Epidermal melanocyte (primary cell): Measurements from ENCODE around the gene SLMAP.

Experiments used
- DNase-seq: peaks from one replicate; pipeline ENCODE4 v3.0.0; 2011; ENCODE audit warnings: low spot score; ENCODE audit not compliant: insufficient read length

SLMAP gene

DNA sequence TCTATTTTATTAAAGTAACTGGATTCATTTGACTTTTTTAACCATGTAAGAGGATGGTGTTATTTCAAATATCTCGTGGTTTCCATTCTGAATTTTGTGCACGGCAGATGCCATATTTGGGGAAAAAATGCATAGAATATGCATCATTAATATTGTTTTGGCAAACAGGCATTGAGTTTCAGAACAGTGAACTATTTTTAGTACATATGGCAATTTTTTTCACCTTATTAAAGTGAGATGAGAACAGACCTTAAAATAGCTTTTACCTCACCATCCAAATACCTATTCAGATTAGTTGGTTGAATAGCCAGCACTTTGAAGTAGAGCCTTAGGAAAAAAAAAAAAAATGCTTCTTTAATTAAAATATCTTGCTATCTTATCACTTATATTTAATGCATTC, 134.8 kb downstream of the SLMAP start:
- DNase-seq = no peak

GRCh38 chr3:57892423-57892822, 136.3 kb downstream of the SLMAP start:
- DNase-seq = no peak

DNA sequence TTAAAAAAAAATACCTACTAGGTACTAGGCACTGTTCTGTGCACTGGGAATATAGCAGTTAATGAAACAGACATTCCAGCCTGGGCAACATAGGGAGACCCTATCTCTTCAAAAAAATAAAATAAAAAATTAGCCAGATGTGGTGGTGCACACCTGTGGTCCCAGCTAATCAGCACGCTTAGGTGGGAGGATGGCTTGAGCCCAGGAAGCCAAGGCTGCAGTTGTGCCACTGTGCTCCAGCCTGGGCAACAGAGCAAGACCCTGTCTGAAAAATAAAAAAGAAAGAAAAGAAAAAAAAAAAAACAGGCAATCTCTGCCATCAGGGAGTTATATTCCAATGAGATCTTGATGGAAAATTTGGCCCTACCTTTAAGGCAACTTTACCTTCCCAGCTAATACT, 137.0 kb downstream of the SLMAP start:
- DNase-seq = no peak

- no peak for DNase-seq
Observed at GRCh38 chr3:57893668-57894067, 137.6 kb downstream of the SLMAP start.

GRCh38 chr3:57896031-57896430, 139.9 kb downstream of the SLMAP start:
- no peak for DNase-seq

- DNase-seq = no peak
Observed at GRCh38 chr3:57896691-57897090, 140.6 kb downstream of the SLMAP start.

DNA sequence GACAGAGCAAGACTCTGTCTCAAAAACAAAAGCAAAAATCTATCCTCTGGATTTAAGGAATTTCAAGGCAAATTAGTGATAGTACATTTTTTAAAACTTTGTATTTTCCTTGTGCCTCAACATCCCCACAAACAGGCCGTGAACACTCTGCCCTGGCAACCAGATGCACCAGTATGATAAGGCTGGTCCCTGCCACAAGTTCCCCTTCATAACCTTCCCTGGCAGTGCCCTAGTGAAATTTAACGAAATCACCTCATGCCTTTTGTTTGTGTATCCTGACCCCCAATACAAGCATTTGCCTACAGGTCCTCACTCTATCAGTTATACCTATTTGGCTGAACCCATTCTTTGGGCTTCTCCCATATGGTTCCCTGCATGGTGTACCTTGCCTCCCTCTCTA, 144.7 kb downstream of the SLMAP start:
- no peak for DNase-seq

DNA sequence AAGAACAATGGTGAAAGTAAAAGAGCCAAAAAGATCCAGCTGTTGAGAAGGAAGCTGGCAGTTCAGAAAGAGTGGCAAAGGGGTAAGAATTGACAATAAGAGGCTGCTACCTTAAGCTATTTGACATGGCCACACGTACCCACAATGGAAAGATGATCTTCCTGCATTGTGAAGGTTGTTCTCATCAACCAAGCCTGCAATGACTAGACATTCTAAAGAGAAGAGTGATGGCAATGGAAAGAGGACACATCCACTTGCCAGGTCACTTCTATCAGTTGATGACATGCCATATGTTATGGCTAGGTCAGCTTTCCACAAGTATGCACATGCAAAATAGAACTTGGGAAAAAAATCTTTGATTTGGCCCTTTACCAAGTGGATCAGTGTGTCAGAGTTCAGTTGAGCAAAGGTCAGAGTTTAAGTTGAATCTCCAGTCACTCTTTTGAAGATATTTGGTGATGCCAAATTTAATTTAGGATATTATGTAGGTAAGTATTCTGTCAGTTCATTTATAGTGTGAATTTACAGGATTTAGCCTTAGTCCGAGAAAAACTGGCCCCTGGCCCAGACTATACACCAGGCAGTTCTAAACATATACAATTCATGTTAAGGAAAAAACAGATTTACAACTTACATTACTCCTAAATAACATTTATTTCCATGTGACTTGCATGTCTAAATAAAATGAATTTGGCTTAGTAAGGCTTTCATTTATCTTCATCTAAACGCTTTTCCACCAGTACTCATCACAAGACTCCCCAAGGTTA, 147.2 kb downstream of the SLMAP start:
- no peak for DNase-seq

GRCh38 chr3:57910990-57911389, 154.9 kb downstream of the SLMAP start:
- no peak for DNase-seq

GRCh38 chr3:57911593-57911992, 155.5 kb downstream of the SLMAP start:
- DNase-seq = no peak

GRCh38 chr3:57917601-57918000, 161.5 kb downstream of the SLMAP start:
- no peak for DNase-seq

DNA sequence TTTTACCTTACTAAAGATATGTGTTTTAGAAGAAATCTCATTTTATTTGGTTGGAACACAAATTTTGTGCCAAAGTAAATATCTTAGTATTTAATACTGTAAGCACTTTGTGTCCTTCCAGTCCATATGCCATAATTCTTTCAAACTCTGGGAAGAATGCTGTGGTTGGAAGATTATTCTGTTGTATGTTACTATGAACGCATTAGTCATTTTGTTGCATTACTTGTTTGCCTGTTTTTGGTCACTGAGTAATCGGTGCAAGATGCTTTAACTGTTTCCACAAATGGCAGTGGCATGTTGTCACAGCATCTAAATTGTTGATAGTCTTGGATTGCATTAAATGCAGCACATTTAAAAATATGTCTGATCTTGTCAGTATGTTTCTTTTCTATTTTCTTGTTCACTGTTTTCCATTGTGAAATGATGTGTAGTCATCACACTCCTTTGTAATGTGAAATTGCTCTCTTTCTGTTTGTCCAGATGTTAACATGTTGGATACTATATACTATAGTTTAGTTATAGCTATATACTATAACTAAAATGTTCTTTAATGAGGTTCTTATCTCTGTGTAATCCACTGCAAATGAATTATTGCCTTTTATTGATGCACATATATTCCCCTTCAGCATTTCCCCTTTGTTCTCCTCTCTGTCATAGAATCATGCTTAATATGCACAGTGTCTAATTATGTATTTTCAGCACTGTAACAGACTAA, 162.2 kb downstream of the SLMAP start:
- DNase-seq = peak; percentile 21

GRCh38 chr3:57919987-57920386, 163.9 kb downstream of the SLMAP start:
- no peak for DNase-seq

- DNase-seq = no peak
Observed at GRCh38 chr3:57923101-57923500, 167.0 kb downstream of the SLMAP start.

DNA sequence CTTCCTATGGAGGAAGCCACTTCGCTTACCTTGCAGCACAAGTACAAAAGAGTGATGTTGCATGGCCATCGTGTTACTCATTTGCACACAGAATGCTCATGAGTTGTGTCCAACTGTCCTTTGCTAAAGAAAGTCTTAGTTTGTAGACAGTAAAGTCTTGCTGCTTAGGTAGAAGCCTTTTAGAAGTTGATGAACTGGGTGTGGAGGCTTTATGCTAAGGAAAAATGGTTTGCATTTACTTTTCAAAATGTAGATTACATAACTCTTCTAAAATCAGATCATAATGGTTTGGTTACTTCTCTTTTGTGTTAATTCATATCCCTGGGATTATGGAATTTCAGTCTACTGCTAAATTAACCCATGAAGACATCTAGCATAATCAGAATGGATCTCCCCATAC, 167.6 kb downstream of the SLMAP start:
- no peak for DNase-seq

DNA sequence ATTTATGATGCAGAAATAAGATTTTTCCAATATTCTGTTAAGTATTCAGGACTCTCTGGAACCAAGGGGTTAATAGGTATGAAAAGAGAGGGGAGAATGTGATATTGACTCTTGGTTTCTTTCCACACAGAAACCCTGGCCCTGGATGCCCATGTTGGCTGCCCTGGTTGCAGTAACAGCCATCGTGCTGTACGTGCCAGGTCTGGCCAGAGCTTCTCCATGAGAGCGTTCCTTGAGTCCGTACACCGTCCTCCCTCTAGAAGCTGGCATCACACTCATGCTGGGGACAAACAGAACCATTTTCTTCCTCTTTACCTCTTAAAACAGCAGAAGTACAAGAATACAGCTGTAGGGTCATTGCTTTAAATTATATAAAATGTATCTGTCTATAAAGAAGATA, 171.1 kb downstream of the SLMAP start:
- DNase-seq = no peak

GRCh38 chr3:57927916-57928315, 171.8 kb downstream of the SLMAP start:
- DNase-seq = no peak

DNA sequence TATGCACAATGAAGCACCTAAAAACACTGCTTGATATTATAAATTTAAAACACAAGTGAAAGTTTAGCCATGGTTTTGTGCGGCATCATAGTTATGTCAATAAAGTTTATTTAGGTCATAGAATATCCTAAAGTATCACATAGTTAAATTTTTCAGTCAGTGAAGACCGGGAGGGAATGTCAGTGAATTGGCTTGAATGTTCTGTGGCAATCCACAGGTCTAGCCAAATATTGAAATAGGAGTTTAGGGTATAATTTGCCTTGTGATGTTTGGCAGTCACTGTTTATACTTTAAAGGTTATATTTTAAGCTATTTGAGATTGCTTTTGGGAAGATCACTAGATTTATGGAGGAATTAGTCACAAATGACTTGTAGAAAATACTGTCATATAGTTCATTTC, 172.4 kb downstream of the SLMAP start:
- no peak for DNase-seq

DNA sequence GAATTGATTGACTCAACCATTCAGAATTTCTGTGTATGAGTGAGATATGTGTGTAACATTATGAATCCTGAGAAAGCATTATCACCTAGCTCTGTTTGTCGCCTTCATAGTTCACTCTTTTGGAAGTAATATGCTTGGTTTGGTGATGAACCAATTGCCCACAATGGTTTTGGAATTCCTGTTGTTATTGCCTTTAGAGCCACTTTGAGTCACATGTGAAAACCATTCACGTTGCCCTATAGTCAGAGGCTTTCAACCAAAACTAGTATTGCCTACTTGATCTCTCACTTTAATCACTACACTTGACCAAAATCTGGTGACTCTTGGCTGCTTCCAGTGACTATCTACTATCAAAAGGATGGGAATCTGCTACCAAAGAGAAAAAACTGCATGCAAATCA, 173.9 kb downstream of the SLMAP start:
- no peak for DNase-seq

DNA sequence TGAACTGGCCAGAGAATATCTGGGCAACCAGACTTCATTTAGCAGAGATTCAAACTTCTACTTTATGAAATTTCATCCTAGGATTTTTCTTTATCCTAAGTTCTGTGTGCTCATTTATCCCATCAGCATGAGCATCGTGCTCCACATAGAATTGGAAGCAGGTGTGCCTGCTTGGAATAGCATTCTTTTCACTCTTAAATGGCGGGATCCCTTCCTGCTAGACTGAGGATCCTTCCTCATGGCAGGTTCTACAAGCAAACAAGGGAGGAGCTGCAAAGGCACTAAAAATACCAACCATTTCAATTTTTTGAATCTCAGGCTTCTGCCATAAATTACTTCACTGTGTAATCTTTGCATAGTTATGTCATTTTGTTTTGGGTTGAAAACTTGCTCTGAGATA, 177.5 kb downstream of the SLMAP start:
- DNase-seq = no peak

DNA sequence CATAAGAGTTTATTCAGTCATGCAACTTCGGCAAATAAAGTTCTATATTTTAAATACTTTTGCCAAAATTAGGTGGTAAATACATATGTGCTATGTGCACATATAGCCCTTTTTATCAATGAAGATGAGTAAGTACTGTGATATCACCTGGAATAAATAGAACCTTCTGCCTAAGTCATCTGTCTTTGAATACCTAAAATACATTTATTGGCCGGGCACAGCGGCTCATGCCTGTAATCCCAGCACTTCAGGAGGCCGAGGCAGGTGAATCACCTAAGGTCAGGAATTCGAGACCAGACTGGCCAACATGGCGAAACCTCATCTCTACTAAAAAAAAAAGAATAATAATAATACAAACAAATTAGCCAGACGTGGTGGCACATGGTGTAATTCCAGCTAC, 178.3 kb downstream of the SLMAP start:
- DNase-seq = no peak

- DNase-seq = no peak
Observed at GRCh38 chr3:57935539-57935938, 179.4 kb downstream of the SLMAP start.

GRCh38 chr3:57937092-57937491, 181.0 kb downstream of the SLMAP start:
- no peak for DNase-seq
